Erythroblast (primary cell): ENCODE results near the gene TSNAX.
A peak's percentile ranks its signal among the peaks of the same experiment; 100 is the strongest.

ENCODE experiments used
- DNase-seq, 2 experiments: peaks; one replicate each; lab custom pipeline; 2025; lab: John Stamatoyannopoulos, UW
- GATA1 ChIP-seq: IDR thresholded peaks from 2 replicates; pipeline ENCODE4 v1.6.1; 2011; ENCODE audit warnings: low read depth, mild to moderate bottlenecking, control low read depth, low read length, moderate library complexity
- POLR2A ChIP-seq: IDR thresholded peaks from 2 replicates; pipeline ENCODE4 v1.6.1; 2011; ENCODE audit warnings: mild to moderate bottlenecking, low read length

TSNAX gene

DNA sequence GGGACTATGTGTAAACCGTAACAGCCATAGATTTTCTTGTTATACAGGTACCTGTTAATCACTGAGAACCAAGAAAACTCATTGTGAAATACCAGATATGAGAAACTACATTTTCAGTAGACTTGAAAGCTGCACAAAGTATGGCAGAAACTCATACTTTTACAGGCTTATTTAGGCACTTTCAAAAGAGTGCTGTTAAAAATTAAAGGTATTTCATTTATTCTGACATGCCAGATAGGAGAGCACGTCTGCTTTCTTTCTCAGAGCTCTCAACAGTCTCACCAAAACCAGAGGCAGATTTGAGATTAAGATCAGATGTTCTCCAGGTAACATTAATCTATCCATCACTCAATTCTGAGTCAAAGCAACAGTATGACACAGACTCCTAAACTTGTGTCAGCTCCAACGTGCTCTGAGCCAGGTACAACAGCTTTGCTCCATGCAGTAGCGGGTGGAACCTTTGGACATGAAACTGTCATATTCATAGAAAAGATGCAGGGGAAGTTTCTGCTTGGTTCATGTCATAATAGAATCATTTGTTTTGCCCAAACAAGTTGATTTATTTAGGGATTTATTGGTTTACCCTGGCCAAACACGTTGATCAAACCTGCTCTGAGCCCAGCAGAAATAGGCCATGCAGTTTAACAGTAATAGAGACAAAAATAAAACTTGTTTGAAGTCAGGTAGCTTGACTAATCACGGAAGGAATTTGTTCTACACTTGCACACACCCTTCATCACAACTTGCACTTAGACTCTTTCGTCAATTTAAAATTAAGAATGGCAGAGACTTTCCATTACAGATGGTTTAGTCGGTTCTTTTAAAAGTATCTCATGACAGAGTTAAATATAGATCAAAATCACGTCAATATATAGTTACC, 20.8 kb upstream of the TSNAX start:
- TF ChIP-seq GATA1 = no peak
- DNase-seq = no peak

DNA sequence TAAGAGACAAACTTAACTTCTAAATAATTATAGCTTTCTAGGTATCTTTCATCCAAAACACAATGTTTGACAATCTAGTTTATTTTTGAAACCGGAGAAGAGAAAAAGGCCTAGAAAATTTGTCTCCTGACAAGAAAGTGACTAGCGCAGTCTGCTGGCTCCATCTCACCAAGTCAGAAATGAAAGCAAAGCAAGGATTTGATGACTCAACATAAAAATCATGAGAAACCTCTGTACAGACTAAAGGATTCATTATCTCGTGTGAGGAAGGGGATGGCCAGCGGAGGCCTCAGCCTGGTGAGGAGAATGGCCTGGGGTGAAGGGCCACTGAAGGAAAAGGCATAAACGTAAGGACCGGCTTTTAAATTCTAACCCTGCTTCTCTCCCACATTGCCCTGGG, 20.0 kb upstream of the TSNAX start:
- DNase-seq = no peak

DNA sequence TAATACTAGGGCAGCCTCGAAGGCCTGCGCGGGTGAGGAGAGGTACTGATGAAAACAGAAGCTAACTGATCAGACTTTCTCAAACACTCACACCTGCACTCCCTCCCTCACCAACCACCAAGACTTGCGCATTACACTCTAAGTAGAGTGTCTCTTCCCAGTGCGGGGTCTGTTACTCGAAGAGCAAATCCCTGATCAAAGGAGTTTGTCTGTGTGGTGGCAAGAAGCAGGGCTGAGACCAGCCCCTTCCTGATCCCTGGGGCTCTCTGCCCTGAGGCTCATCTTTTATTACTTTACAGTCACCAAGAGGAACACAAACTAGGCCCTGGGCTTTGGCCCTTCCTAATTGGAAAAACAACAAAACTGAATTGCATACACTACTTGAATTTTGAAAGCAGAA, 19.5 kb upstream of the TSNAX start:
- TF ChIP-seq POLR2A (no peak), GATA1 (no peak)
- no peak for DNase-seq

More for the DNA sequence above, 20.0 kb upstream of the TSNAX start:
- TF ChIP-seq GATA1 (no peak), POLR2A (no peak)

DNA sequence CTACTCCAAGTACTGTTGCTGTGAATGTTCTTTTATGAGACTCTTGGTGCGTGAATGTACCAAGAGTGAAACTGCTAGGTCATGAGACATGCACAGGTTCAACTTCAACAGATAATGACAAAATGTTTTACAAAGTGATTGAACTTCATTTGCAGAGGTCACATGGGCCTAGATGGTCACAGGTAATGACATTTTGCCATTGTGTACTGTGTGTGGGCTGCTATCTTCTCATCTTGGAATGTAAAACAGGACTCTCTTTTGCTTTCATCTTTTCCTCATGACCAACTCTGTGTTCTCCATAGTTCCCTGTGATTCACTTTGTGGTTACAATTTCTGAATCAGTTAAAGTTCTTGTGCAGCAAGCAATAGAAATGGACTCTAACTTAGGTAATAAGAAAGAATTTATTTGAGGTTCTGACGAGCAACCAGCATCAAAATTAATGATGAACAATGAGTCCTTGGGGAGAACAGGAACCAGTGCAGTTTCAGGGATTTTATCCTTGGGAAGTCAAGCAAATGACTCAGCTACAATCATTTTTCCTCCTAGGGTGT, 16.2 kb upstream of the TSNAX start:
- TF ChIP-seq POLR2A (no peak), GATA1 (no peak)
- no peak for DNase-seq

DNA sequence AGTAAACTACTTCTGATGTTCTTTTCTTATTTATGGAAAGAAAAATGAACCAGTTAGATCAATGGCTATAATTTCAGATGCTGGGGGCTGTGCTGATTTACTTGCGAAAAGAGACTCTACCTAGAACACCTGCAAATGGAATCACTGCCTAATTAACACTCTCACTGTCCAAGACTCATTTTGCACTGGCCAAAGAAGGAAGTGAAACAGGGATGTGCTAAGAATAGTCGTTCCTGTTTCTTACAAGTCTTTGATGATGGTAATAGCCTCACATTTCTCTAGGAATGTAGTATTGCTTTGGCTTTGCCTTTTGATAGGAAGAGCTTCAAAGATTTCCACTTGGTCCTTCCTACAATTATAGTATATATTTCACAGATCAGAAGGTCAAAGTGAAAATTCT, 12.7 kb upstream of the TSNAX start:
- DNase-seq = no peak
- TF ChIP-seq POLR2A = no peak

DNA sequence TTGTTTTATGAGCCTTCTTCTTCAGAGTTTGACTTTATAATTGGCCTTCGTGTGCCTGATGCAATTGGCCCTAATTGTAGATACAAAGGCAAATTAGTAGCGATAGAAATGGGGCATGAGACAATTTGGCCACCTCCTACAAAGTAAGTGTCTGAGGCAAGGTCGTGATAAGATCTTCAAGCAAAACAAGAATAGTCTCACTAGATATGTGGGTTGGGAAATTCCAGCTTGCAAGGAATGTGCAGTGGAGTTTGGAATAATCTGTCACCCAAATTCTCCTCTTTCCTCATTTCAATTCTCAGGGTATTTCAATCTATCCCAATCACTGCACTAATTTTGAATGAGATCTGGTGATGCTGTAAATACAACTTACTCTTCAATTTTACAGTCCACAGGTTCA, 11.4 kb upstream of the TSNAX start:
- no peak for TF ChIP-seq POLR2A
- DNase-seq = no peak

DNA sequence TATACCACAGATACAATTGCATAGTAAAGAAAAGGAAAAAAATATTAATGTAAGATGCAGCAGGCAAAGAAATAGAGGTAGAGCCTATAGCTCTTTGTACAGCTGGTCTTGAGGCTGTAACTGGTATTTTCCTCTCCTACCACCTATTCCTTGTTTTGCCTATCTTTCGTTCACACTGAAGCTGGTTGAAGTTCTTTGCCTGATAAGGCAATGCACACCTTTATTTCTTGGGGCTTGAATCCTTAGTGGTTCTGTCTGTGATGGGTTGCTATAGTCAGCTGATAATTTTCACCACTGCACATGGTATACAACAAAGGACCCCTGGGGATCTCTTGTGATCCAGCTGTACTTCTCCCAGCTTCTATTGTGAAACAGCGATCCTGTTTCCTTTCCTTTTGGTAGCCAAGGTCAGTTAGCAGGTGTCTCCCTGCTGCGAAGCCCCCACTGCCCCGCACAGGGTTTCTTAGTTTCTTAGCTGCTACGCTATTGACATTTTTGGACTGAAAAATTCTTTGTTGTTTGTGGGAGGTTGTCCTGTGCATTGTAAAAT, 9.9 kb upstream of the TSNAX start:
- TF ChIP-seq POLR2A (no peak), GATA1 (no peak)
- DNase-seq = no peak

DNA sequence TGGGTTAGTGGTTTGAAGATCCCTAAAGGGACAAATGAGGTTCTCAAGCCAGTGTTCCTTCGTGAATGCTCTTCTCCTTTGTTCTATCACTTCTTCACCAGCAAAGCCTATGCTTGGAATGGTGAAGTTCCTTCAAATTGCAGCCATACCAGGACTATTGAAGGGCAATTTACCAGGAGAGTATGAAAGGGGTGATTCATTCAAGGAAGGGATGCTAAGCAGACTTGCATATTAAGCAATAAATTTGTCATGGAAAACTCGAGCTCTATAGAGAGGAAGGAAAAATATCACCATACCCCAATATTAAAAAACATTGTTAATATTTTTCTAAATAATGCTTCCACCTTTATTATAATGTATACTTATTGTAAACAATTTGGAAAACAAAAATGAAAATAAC, 9.3 kb upstream of the TSNAX start:
- no peak for TF ChIP-seq POLR2A
- no peak for TF ChIP-seq GATA1
- no peak for DNase-seq

DNA sequence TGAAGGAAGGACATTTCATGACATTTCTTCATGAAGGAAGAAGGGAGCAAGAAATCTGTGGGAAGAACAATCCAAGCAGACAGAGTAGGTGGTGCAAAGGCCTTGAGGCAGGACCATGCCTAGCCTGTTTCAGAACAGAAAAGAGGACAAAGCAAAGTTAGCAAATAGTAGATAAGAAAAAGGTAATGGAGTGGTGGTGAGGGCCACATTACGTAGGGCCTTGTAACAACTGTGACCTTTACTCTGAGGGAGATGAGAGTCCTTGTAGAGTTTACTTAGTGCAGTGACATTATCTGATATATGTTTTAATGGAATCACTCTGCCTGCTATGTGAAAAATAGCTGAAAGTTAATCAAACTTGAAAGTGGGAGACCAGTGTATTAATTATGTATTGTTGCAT, 6.4 kb upstream of the TSNAX start:
- TF ChIP-seq POLR2A = no peak
- no peak for TF ChIP-seq GATA1
- no peak for DNase-seq

DNA sequence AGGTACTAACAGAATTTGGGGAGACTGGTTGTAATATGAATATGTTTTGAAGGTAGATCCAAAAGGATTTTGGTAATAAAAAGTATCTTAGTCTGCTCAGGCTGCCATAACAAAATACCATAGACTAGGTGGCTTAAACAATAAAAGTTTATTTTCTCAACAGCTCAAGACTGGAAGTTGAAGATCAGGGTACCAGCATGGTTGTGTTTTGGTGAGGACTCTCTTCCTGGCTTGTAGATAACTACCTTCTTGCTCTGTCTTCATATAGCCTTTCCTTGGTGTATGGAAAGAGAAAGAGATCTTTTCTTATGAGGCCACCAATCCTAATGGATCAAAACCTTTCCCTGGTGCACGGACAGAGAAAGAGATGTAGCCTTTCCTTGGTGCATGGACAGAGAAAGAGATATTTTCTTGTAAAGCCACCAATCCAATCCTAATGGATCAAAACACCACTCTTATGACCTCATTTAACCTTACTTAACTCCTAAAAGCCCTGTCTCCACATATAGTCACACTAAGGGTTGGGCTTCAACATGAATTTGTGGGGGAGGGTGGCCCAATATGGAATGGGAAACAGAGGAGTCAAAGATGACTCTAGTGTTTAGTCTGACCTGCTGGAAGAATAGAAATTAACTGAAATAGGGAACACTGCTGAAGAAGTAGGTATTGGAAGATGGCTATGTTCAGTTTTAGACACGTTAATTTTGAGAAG, 5.4 kb upstream of the TSNAX start:
- no peak for DNase-seq
- TF ChIP-seq POLR2A (no peak), GATA1 (no peak)

DNA sequence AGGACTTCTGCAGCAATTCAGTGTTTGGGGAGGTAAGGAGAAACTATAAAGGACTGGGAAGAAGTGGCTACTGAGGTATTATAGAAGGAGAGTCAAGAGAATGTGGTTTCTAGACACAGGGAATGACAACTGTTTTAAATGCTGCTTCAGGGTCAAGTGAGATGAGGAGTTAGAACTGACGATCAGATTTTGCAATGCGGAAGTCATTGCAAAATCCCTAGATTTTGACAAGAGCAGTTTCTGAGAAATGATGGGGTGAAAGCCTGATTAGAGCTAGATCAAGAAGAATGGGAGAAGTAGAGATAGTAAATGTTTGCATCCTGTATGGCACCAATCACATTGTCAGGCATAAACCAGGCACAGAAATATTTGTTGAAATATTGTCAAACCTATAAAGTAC, 4.7 kb upstream of the TSNAX start:
- TF ChIP-seq GATA1 (no peak), POLR2A (no peak)
- DNase-seq = no peak

DNA sequence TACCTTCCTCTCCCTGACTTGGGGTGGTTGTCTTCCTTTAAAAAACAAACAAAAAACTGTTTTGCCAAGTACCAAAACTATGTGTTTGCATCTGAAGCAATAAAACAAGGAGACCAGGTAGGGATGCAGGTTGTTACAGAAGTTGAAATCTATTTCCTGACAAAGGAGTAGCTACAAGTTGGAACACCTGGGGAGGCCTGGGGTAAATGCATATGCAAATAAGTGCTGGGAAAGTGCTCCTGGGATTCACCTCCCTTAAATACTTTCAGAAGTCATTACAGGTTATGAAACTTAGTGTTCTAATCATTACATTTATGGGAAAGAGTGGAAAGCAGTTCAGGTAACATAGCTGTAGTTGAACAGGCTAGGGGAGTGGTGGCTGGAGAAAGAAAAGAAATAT, 1.9 kb upstream of the TSNAX start:
- DNase-seq = no peak
- TF ChIP-seq GATA1 = no peak
- TF ChIP-seq POLR2A = no peak

DNA sequence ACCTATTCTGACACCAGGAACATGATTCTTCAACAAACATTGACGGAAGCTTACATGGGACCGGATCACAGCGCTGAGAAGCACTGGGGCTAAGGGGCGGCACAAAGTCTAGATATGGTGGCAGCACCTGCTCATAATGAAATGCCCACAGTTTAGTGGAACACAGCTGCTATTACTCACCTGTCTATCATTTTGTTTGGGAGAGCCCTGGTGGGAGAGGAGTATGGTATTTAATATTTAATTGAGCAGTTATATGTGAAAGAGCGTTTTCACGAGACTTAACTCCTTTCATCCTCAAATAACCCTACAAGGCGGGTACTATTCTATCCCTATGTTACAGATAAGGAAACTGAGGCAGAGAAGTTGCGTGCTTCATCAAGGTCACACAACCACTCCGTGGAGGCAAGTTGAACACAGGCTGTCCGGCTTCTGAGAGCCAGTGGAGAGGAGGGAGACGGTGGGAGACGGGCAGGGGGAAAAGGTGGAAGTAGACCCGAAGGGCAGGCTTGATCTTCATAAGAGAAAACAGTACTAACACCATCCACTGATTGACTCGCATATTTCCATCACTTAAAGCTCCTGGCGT, 790 bp upstream of the TSNAX start:
- peak in 1 of 2 experiments; percentile 25 for DNase-seq
- TF ChIP-seq GATA1 (no peak), POLR2A (no peak)

DNA sequence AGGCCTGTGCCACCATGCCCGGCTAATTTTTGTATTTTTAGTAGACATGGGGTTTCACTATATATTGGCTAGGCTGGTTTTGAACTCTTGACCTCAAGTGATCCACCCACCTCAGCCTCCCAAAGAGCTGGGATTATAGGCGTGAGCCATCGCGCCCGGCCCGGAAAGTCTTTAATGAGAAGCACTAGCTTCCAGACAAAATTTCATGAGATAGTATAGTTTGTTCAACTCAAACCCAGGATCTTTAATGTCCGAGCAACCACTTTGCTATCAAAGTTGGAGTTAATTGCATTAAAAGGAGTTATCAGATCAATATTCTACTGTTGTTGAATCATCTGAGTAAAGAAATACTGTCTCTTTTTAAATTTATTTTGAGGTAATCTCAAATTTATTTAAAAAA, 4.8 kb downstream of the TSNAX start:
- DNase-seq = no peak
- no peak for TF ChIP-seq GATA1
- TF ChIP-seq POLR2A = no peak
